HG02884 (cell line): ENCODE measurements around the gene UBE2H.
"Not testable (repeated sequence)": the region's sequence is repeated elsewhere in the genome, so short reads cannot be mapped to it uniquely, and the experiment has no call there.

Source experiments
- ATAC-seq: cut with Tn5 transposase; IDR thresholded peaks from one replicate; pipeline ENCODE4 v1.9.1; 2021; ENCODE audit warnings: mild to moderate bottlenecking, moderate library complexity; ENCODE audit not compliant: unreplicated experiment

The UBE2H gene

GRCh38 chr7:129909669-129910068 lies 43.1 kb downstream of the UBE2H start:
- ATAC-seq = no peak

GRCh38 chr7:129908181-129908580 lies 44.6 kb downstream of the UBE2H start:
- ATAC-seq = no peak

- no peak for ATAC-seq
Measured at GRCh38 chr7:129907122-129907736, 45.5 kb downstream of the UBE2H start.

- no peak for ATAC-seq
Measured at GRCh38 chr7:129906700-129907099, 46.1 kb downstream of the UBE2H start.

- ATAC-seq = no peak
Measured at GRCh38 chr7:129903935-129904334, 48.8 kb downstream of the UBE2H start.

GRCh38 chr7:129902788-129903422 lies 49.9 kb downstream of the UBE2H start:
- ATAC-seq = no peak

- ATAC-seq = no peak
Measured at GRCh38 chr7:129898502-129899160, 54.1 kb downstream of the UBE2H start.

GRCh38 chr7:129898007-129898406 lies 54.8 kb downstream of the UBE2H start:
- no peak for ATAC-seq

GRCh38 chr7:129896568-129897382 lies 56.0 kb downstream of the UBE2H start:
- no peak for ATAC-seq

- not testable (repeated sequence) for ATAC-seq
Measured at GRCh38 chr7:129894184-129894583, 58.6 kb downstream of the UBE2H start.

- no peak for ATAC-seq
Measured at GRCh38 chr7:129890090-129890489, 62.7 kb downstream of the UBE2H start.

- ATAC-seq = no peak
Measured at GRCh38 chr7:129889133-129889844, 63.5 kb downstream of the UBE2H start.

- ATAC-seq = no peak
Measured at GRCh38 chr7:129887865-129888264, 64.9 kb downstream of the UBE2H start.

GRCh38 chr7:129886818-129887186 lies 66.0 kb downstream of the UBE2H start:
- no peak for ATAC-seq

- no peak for ATAC-seq
Measured at GRCh38 chr7:129886167-129886817, 66.5 kb downstream of the UBE2H start.

GRCh38 chr7:129884495-129884894 lies 68.3 kb downstream of the UBE2H start:
- no peak for ATAC-seq

GRCh38 chr7:129883151-129883550 lies 69.6 kb downstream of the UBE2H start:
- no peak for ATAC-seq

GRCh38 chr7:129882531-129882930 lies 70.2 kb downstream of the UBE2H start:
- no peak for ATAC-seq

- ATAC-seq = no peak
Measured at GRCh38 chr7:129877146-129877792, 75.5 kb downstream of the UBE2H start.
